HG03064 (cell line): ENCODE results near the gene CCSER2.
"Not testable (repeated sequence)": the region's sequence is repeated elsewhere in the genome, so short reads cannot be mapped to it uniquely, and the experiment has no call there.

Experiments used
- ATAC-seq: cut with Tn5 transposase; IDR thresholded peaks from one replicate; pipeline ENCODE4 v1.9.1; 2021; ENCODE audit warnings: low read depth; ENCODE audit not compliant: unreplicated experiment

The CCSER2 gene

GRCh38 chr10:84428711-84429110 lies 100.3 kb downstream of the CCSER2 start:
- no peak for ATAC-seq

- peak; percentile 93 for ATAC-seq
Observed at GRCh38 chr10:84429926-84430520, 101.6 kb downstream of the CCSER2 start.

- ATAC-seq, result no peak
Observed at GRCh38 chr10:84432891-84433290, 104.5 kb downstream of the CCSER2 start.

- no peak for ATAC-seq
Observed at GRCh38 chr10:84440781-84441180, 112.4 kb downstream of the CCSER2 start.

- no peak for ATAC-seq
Observed at GRCh38 chr10:84447701-84448400, 119.5 kb downstream of the CCSER2 start.

- ATAC-seq, result not testable (repeated sequence)
Observed at GRCh38 chr10:84449351-84449750, 121.0 kb downstream of the CCSER2 start.

GRCh38 chr10:84452003-84452402 lies 123.6 kb downstream of the CCSER2 start:
- no peak for ATAC-seq

- ATAC-seq, result no peak
Observed at GRCh38 chr10:84453303-84453702, 124.9 kb downstream of the CCSER2 start.

- no peak for ATAC-seq
Observed at GRCh38 chr10:84456126-84456525, 127.7 kb downstream of the CCSER2 start.

GRCh38 chr10:84460520-84460919 lies 132.1 kb downstream of the CCSER2 start:
- no peak for ATAC-seq

- no peak for ATAC-seq
Observed at GRCh38 chr10:84469470-84469869, 141.1 kb downstream of the CCSER2 start.

GRCh38 chr10:84473136-84473535 lies 144.7 kb downstream of the CCSER2 start:
- no peak for ATAC-seq

- no peak for ATAC-seq
Observed at GRCh38 chr10:84477398-84478128, 149.2 kb downstream of the CCSER2 start.

GRCh38 chr10:84478151-84478550 lies 149.8 kb downstream of the CCSER2 start:
- no peak for ATAC-seq

GRCh38 chr10:84478679-84479078 lies 150.3 kb downstream of the CCSER2 start:
- no peak for ATAC-seq

GRCh38 chr10:84484541-84484940 lies 156.2 kb downstream of the CCSER2 start:
- no peak for ATAC-seq

GRCh38 chr10:84493361-84493760 lies 165.0 kb downstream of the CCSER2 start:
- no peak for ATAC-seq

GRCh38 chr10:84493951-84494848 lies 165.8 kb downstream of the CCSER2 start:
- ATAC-seq, result no peak

- no peak for ATAC-seq
Observed at GRCh38 chr10:84494849-84495180, 166.4 kb downstream of the CCSER2 start.

- no peak for ATAC-seq
Observed at GRCh38 chr10:84497978-84498377, 169.6 kb downstream of the CCSER2 start.

GRCh38 chr10:84499039-84499438 lies 170.7 kb downstream of the CCSER2 start:
- ATAC-seq, result not testable (repeated sequence)
